Suppressor macrophage treated with lipopolysaccharide for 4 hours (primary cell): ENCODE measurements around the gene SENP6.
A peak's percentile ranks its signal among the peaks of the same experiment; 100 is the strongest.

ENCODE experiments used
- DNase-seq: peaks from one replicate; pipeline ENCODE4 v3.0.0-alpha.2; 2020

Gene SENP6

DNA sequence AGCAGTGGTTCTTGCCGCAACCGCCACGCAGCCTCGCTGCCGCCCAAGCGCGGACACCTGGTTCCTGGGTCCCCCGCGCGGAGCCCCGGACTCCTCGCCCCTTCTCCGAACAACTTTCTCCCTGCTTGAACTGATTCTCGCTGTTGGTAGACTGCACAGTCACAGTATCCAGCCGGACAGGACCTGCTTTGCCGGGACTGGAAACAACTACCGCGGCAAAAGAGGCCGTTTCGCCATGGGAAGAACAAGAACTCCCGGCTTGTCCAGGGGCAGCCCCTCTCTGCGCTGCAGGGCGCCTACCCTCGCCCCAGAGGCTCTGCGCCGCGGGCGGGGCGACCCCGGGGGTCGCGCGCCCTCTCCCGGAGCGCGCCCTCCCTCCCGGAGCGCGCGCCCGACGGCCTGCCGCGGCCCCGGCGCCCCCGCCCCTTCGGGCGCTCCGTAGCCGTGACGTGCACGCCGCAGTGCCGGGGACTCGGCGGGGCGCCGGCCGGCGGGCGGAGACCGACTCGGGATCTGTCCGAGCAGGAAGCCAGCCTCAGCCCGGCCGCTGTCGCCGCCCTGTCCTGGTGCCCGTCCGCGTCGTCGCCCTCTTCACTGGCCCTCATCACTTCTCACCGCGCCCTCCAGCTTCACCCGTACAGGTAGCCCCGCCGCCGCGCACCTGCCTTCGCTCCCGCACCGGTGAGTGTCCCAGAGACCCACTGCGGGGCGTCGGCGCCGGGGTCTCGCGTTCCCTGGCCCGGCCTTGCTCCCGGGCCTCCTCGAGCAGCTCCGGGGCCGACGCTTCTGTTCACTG, 147.3 kb downstream of the SENP6 start, which contains the start of gene MYO6:
Gene MYO6 (plus strand): TSS at position 497 of the 796 bp plus-strand sequence. CDS start 68,309 bp downstream, outside the sequence.
- DNase-seq = peak; percentile 54

- no peak for DNase-seq
Measured at GRCh38 chr6:75751443-75751842, 149.8 kb downstream of the SENP6 start.

DNA sequence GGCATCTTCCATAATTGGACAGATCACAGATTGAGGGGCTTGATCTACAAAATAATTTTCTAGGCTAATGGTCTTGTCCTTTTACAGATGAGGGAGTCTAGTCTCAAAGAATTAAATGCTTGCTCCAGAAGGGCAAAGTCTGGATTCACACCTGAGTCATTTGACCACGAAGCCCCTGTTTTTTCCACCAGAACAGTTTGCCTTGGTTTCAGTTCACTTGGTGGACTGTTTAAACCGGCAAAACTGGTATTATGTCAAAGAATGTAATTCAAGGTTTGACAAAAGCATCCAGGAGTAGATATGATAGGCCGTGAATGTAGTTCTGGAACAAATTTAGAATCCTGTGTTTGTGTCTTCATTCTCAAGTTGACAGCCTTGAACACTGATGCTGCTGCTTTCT, 150.7 kb downstream of the SENP6 start:
- no peak for DNase-seq

DNA sequence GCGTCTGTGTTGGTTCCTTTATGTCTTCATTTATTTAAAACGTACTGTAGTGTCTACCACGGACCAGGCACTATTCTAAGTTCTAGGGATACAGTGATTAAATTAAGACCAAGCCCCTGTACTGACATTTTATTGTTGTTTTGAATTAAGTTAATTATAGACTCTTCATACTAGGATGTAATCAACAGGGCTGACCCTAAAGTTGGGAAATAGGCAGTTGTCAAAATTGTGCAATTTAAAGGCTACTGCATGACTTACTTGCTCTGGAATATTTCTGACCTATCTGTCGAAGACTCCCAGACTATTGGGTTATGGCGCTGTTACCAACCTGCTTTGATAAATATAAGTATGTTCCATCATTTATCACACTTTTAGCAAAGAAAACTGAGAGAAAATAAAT, 154.0 kb downstream of the SENP6 start:
- DNase-seq = no peak

GRCh38 chr6:75757295-75757694, 155.6 kb downstream of the SENP6 start:
- no peak for DNase-seq

GRCh38 chr6:75758061-75758460, 156.4 kb downstream of the SENP6 start:
- no peak for DNase-seq

GRCh38 chr6:75759207-75759606, 157.5 kb downstream of the SENP6 start:
- no peak for DNase-seq

GRCh38 chr6:75760320-75760719, 158.6 kb downstream of the SENP6 start:
- DNase-seq = no peak

DNA sequence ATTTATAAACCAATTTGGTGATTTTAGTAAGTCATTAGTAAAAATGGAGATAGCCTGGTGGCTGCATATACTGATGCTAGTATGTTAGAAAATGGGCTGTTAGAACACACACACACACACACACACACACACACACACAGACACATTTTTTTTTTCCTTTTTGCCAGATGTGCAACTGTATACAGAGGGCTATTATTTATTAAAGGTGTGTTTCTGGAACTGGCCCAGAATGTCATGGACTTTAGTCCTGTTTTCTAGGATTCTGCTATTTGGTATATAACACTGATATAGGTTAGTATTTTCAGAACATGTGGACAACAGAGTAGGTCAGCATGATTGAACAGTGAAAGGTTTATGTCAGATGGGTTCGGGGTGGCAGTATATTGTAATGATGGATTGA, 159.8 kb downstream of the SENP6 start:
- no peak for DNase-seq

- no peak for DNase-seq
Measured at GRCh38 chr6:75762063-75762462, 160.4 kb downstream of the SENP6 start.

DNA sequence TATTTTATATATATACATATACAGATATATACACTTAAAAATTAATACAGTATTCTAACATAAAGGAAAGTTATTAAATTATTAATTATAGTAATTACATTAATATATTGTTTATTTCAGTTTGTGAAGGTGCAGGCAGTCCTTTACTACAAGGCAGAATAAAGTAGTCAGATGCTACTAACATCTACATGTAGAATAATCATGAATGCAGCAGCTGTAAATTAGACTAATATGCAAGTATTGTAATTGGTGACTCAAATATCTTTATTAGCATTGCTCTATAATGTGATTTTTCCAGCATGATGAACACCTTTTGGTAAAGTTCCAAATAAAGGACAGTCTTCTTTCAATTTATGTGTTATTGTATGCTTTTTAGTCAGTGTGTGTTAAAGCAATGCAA, 164.7 kb downstream of the SENP6 start:
- DNase-seq = no peak
